ENCODE results near the gene BRINP3. TPM values are rescaled to one million over a fixed set of nuclear protein-coding genes. Genes with fewer than 3 reads are reported as not detected.
"Not testable (repeated sequence)": the region's sequence is repeated elsewhere in the genome, so short reads cannot be mapped to it uniquely, and the experiment has no call there.

Gene BRINP3
- total RNA-seq, 3 donors from 2014 or later, result 12.4 to 48.7 (median 14.2) TPM

DNA sequence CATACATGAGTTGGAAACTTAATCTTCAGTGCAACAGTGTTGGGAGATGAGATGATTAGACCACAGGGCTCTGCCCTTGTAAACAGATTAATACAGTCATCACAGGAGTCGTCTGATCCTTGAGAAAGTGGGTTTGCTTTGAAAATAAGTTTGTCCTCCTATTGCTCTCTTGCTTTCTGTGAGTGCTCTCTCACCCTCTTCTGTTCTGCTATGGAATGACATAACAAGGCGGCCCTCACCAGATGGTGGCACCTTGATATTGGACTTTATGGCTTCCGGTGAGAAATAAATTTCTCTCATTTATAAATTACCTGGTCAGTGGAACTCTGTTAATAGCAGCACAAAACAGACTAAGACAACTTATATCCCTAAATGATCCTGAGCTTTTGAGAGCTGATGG, 353.6 kb downstream of the BRINP3 start:
- intact Hi-C loops (cut with DNase I, micrococcal nuclease), result no loop called here
- Histone ChIP-seq H3K9me3 (no peaks in the 10 kb centered on the region), H3K4me1 (ENCODE audit: low read depth) (no peaks in the 10 kb centered on the region), H3K4me3 (no peak overlapping the region), H3K36me3 (ENCODE audit: low read depth) (no peaks in the 10 kb centered on the region)
- TF ChIP-seq, protein P1, sequence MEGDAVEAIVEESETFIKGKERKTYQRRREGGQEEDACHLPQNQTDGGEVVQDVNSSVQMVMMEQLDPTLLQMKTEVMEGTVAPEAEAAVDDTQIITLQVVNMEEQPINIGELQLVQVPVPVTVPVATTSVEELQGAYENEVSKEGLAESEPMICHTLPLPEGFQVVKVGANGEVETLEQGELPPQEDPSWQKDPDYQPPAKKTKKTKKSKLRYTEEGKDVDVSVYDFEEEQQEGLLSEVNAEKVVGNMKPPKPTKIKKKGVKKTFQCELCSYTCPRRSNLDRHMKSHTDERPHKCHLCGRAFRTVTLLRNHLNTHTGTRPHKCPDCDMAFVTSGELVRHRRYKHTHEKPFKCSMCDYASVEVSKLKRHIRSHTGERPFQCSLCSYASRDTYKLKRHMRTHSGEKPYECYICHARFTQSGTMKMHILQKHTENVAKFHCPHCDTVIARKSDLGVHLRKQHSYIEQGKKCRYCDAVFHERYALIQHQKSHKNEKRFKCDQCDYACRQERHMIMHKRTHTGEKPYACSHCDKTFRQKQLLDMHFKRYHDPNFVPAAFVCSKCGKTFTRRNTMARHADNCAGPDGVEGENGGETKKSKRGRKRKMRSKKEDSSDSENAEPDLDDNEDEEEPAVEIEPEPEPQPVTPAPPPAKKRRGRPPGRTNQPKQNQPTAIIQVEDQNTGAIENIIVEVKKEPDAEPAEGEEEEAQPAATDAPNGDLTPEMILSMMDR (IDR thresholded peaks at IDR 0.05), result no peak
- DNase-seq, result no peak
- ATAC-seq, result no peak

DNA sequence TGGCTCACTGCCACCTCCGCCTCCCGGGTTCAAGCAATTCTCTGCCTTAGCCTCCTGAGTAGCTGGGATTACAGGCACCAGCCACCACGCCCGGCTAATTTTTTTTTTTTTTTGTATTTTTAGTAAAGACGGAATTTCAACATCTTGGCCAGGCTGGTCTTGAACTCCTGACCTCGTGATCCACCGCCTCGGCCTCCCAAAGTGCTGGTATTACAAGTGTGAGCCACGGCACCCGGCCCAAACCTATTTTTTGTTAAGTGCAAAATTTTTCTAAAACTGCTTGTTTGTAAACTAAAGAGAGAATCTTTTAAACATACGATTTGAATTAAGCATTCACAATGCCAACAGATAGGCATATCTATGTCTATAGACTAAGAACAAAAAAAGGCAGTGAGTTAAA, 357.1 kb downstream of the BRINP3 start:
- DNase-seq; H3K9me3 ChIP-seq; H3K4me1 ChIP-seq (ENCODE audit: low read depth); intact Hi-C loops (cut with DNase I, micrococcal nuclease); ATAC-seq; H3K36me3 ChIP-seq (ENCODE audit: low read depth); H3K4me3 ChIP-seq: not testable (repeated sequence)

DNA sequence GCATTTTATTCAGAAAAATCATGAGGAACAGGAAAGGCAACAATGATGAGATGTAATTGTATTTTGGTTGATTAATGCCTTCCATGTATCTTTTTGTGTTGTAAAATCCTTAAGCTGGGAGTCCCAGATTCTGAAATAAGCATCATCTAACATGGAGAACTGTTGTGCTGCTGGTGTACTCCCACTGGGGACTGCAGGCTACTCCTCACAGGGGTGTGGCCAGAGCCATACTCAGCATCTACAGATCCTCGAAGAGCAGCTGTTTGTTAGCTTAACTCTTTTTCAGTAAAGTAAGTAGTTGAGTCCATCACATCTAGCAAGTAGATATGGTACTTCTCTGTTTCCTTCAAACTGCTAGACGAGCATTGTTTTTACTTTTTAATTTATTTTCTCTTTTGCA, 358.0 kb downstream of the BRINP3 start:
- no peak overlapping the region for H3K4me3 ChIP-seq
- TF ChIP-seq, protein P1 (IDR thresholded peaks at IDR 0.05), result no peak
- DNase-seq (no peak), ATAC-seq (no peak)
- no peaks in the 10 kb centered on the region for H3K36me3 ChIP-seq (ENCODE audit: low read depth)
- H3K9me3 ChIP-seq, result no peaks in the 10 kb centered on the region
- H3K4me1 ChIP-seq (ENCODE audit: low read depth), result no peaks in the 10 kb centered on the region
- intact Hi-C loops (cut with DNase I, micrococcal nuclease), result no loop called here

GRCh38 chr1:190116921-190117320, 360.7 kb downstream of the BRINP3 start:
- ATAC-seq (no peak), DNase-seq (no peak)
- H3K36me3 ChIP-seq (ENCODE audit: low read depth), result no peaks in the 10 kb centered on the region
- no peaks in the 10 kb centered on the region for H3K9me3 ChIP-seq
- TF ChIP-seq, protein P1 (IDR thresholded peaks at IDR 0.05), result no peak
- intact Hi-C loops (cut with DNase I, micrococcal nuclease), result no loop called here
- H3K4me3 ChIP-seq, result no peak overlapping the region
- H3K4me1 ChIP-seq (ENCODE audit: low read depth), result no peaks in the 10 kb centered on the region

GRCh38 chr1:190104961-190105360, 372.7 kb downstream of the BRINP3 start:
- intact Hi-C loops (cut with DNase I, micrococcal nuclease), result no loop called here
- ATAC-seq, result no peak

DNA sequence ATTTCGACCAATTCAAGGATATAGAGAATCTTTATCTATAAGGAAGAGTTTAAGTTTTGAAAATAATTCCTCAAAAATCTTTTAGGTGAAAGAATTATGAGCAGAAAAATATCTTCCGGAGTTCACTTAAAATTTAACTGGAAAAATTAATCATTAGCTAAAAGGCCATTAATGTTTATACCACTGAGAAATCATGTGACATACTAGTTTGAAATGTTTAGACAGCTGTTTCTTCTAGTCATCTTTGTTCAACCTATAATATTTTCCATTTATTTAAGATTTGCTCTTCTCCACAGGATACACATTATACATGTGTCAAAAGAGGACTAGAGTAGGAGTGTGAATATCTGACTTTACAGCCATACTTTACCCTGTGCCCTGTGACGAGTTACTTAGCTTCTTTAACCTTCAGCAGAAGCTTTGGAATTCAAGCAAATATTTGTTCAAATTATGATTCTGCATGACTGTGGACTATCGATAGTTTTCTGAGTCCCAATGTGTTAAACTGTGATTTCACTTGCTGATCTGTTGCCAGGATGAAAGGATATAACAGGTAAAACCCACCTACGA, 374.8 kb downstream of the BRINP3 start:
- DNase-seq (no peak), ATAC-seq (no peak)
- Histone ChIP-seq H3K9me3 (no peaks in the 10 kb centered on the region), H3K4me1 (ENCODE audit: low read depth) (no peaks in the 10 kb centered on the region), H3K36me3 (ENCODE audit: low read depth) (no peaks in the 10 kb centered on the region), H3K4me3 (no peak overlapping the region)
- TF ChIP-seq, protein P1 (IDR thresholded peaks at IDR 0.05), result no peak
- intact Hi-C loops (cut with DNase I, micrococcal nuclease), result no loop called here

More at GRCh38 chr1:190104961-190105360, 372.7 kb downstream of the BRINP3 start:
- TF ChIP-seq, protein P1 (IDR thresholded peaks at IDR 0.05), result no peak
- no peak overlapping the region for H3K4me3 ChIP-seq
- no peaks in the 10 kb centered on the region for H3K36me3 ChIP-seq (ENCODE audit: low read depth)
- no peak for DNase-seq
- no peaks in the 10 kb centered on the region for H3K4me1 ChIP-seq (ENCODE audit: low read depth)
- no peaks in the 10 kb centered on the region for H3K9me3 ChIP-seq
